Fibroblast of lung (primary cell): Measurements from ENCODE around the gene SIVA1. TPM values are rescaled to one million over a fixed set of nuclear protein-coding genes. Genes with fewer than 3 reads are reported as not detected.

Experiments used
- DNase-seq, 2 donors: peaks; one replicate each; pipeline versions ENCODE4 v3.0.0 to v3.0.0-alpha.2; 2010; ENCODE audit warnings: low read depth in 2 of 2
- H2AFZ ChIP-seq: 2 replicates; pipeline ENCODE4 v1.5.1; 2012; ENCODE audit warnings: low read length, control low read depth, inconsistent platforms
- H3K27ac ChIP-seq: 2 replicates; pipeline ENCODE4 v1.5.1; 2011; ENCODE audit warnings: low read length, control low read depth; ENCODE audit not compliant: insufficient read depth
- H3K27me3 ChIP-seq: 2 replicates; pipeline ENCODE4 v1.5.1; 2011; ENCODE audit warnings: mild to moderate bottlenecking, low read length; ENCODE audit not compliant: control insufficient read depth, insufficient read depth
- H3K36me3 ChIP-seq: 2 replicates; pipeline ENCODE4 v1.5.1; 2011; ENCODE audit warnings: low read length; ENCODE audit not compliant: control insufficient read depth, insufficient read depth
- H3K4me1 ChIP-seq: 2 replicates; pipeline ENCODE4 v1.5.1; 2011; ENCODE audit warnings: low read length; ENCODE audit not compliant: control insufficient read depth, insufficient read depth; ENCODE audit errors: extremely low read depth
- H3K4me2 ChIP-seq: 2 replicates; pipeline ENCODE4 v1.5.1; 2011; ENCODE audit warnings: low read length, control low read depth; ENCODE audit not compliant: insufficient read depth; ENCODE audit errors: extremely low read depth
- H3K4me3 ChIP-seq, 4 experiments: fragments of 200-600 bp in 1 of 4; sonication (generic) in 1 of 4; replicated peaks in 1 of 4; 2 replicates each; pipeline ENCODE4 v1.5.1; 2011 to 2016; ENCODE audit warnings: low read length in 4 of 4, low read depth in 3 of 4, mild to moderate bottlenecking in 3 of 4, control low read depth in 2 of 4, inconsistent platforms in 1 of 4, mixed read lengths in 1 of 4; ENCODE audit not compliant: insufficient read depth in 1 of 4; ENCODE audit errors: control extremely low read depth in 1 of 4
- H3K79me2 ChIP-seq: 2 replicates; pipeline ENCODE4 v1.5.1; 2012; ENCODE audit warnings: mild to moderate bottlenecking, low read length, inconsistent platforms; ENCODE audit not compliant: control insufficient read depth, insufficient read depth
- H3K9ac ChIP-seq: 2 replicates; pipeline ENCODE4 v1.5.1; 2011; ENCODE audit warnings: mild to moderate bottlenecking, low read length, control low read depth; ENCODE audit not compliant: insufficient read depth
- H3K9me3 ChIP-seq: 2 replicates; pipeline ENCODE4 v1.5.1; 2012; ENCODE audit warnings: low read depth, low read length; ENCODE audit not compliant: control insufficient read depth, insufficient read depth
- H4K20me1 ChIP-seq: 2 replicates; pipeline ENCODE4 v1.5.1; 2011; ENCODE audit warnings: low read length; ENCODE audit not compliant: control insufficient read depth, insufficient read depth; ENCODE audit errors: extremely low read depth
- EZH2 ChIP-seq: IDR thresholded peaks from 2 replicates; pipeline ENCODE4 v1.5.1; 2012; ENCODE audit warnings: low read length, control low read depth, mild to moderate bottlenecking; ENCODE audit errors: missing control alignments
- polyA plus RNA-seq, 2 donors: library from polyadenylated mRNA; depleted of rRNA in 1 of 2; stranded (reverse) in 1 of 2; unstranded in 1 of 2; fragments of >200 nt; gene quantifications; 2 replicates each; pipeline ENCODE4 v1.2.1, GENCODE V29; 2011 to 2012; ENCODE audit warnings: missing spikeins in 1 of 2
- total RNA-seq: library from RNA; depleted of rRNA; stranded (reverse); fragments of >200 nt; gene quantifications from 2 replicates; pipeline ENCODE4 v1.2.1, GENCODE V29; 2014
- TF ChIP-seq, protein P1 (sequence below), 2 donors: IDR thresholded peaks in 1 of 2; conservative IDR thresholded peaks in 1 of 2; 1 replicate in 1 of 2; 2 replicates in 1 of 2; pipeline ENCODE4 v1.5.1; 2011 to 2012; ENCODE audit warnings: low read length in 2 of 2, control low read depth in 1 of 2, inconsistent platforms in 1 of 2, low read depth in 1 of 2, mild to moderate bottlenecking in 1 of 2

The SIVA1 gene
- total and polyA plus RNA-seq, 2 donors (not counting 1 experiment from before 2014, with no cell fraction given) = 26.1 to 65.1 TPM

DNA sequence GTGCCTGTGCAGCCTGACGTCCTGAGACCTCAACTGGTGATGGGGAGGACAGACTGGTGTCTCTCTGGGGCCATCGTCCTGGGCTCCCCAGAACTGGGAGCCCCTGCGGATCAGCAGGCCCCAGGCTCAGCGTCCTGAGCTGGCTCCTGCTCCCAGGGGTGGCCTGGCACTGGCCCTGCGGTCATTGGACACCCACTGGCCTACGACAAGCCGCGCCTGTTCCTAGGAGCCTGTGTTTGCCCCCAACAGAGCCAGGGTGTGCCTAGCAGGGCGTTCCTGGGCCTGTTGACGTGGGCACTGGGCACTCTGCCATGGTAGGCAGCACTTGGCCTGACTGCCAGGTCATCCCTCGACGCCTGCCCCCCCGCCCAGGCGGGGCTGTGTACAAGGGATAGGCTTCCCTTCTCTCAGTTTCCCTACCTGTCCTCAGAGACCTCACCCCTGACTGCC is 20.6 kb upstream of the SIVA1 start:
- H3K9ac ChIP-seq = no peak overlapping the region
- H2AFZ ChIP-seq = no peak overlapping the region
- no peak for DNase-seq
- H3K27ac ChIP-seq = no peak overlapping the region
- no peaks in the 10 kb centered on the region for H3K36me3 ChIP-seq
- H3K27me3 ChIP-seq = peaks cover 2% of the 10 kb centered on the region
- H4K20me1 ChIP-seq = no peaks in the 10 kb centered on the region
- H3K9me3 ChIP-seq = no peaks in the 10 kb centered on the region
- no peak overlapping the region for H3K4me3 ChIP-seq
- H3K79me2 ChIP-seq = no peaks in the 10 kb centered on the region
- H3K4me1 ChIP-seq = peaks cover 5% of the 10 kb centered on the region
- H3K4me2 ChIP-seq = no peak overlapping the region
- TF ChIP-seq, protein P1, sequence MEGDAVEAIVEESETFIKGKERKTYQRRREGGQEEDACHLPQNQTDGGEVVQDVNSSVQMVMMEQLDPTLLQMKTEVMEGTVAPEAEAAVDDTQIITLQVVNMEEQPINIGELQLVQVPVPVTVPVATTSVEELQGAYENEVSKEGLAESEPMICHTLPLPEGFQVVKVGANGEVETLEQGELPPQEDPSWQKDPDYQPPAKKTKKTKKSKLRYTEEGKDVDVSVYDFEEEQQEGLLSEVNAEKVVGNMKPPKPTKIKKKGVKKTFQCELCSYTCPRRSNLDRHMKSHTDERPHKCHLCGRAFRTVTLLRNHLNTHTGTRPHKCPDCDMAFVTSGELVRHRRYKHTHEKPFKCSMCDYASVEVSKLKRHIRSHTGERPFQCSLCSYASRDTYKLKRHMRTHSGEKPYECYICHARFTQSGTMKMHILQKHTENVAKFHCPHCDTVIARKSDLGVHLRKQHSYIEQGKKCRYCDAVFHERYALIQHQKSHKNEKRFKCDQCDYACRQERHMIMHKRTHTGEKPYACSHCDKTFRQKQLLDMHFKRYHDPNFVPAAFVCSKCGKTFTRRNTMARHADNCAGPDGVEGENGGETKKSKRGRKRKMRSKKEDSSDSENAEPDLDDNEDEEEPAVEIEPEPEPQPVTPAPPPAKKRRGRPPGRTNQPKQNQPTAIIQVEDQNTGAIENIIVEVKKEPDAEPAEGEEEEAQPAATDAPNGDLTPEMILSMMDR (conservative IDR thresholded peaks at IDR 0.05 in 1 of 2, IDR thresholded peaks at IDR 0.05 in 1 of 2; ENCODE audit: low read depth in 1 of 2, low read length in 2 of 2) = no peak
- TF ChIP-seq EZH2 = no peak

DNA sequence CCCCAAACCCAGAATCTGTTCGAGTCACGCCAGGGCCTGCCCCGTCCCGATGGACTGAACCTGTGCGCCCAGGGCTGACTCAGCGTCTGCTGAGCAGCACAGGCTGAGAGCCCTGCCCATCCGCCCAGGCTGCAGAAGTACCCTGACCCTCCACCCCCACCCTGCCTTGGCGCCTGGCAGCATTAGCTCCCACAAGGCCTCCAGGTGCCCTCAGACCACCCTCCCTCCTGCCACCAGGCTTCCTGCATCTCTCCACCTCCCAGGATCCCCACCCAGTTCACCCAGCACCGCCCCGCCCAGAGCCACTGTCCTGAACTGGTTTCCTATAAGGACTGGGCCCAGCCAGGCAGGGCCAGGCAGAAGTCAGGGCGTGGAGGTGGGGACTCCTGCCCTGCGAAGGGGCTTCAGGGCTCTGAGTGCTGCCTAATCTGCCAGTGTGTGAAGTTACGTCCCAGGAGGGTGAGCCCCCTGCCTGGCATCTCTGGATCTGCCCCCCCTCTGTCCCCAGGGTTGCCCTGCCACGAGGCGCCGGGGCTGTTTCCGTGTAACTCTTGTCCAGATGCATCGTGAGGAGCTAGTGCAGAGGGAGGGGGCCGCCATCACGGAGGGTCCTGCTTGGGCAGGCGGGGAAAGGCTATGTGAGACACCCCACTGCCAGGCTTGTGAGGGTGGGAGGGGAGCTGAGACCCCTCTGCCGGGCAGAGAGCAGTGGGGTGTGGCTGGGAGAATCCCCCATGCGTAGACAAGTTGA is 19.8 kb upstream of the SIVA1 start:
- Histone ChIP-seq H2AFZ (no peak overlapping the region), H3K36me3 (no peaks in the 10 kb centered on the region), H3K4me1 (peaks cover 5% of the 10 kb centered on the region), H4K20me1 (no peaks in the 10 kb centered on the region), H3K4me2 (no peak overlapping the region), H3K9me3 (no peaks in the 10 kb centered on the region), H3K4me3 (no peak overlapping the region), H3K27me3 (no peaks in the 10 kb centered on the region), H3K27ac (no peak overlapping the region), H3K9ac (no peak overlapping the region), H3K79me2 (no peaks in the 10 kb centered on the region)
- no peak for TF ChIP-seq EZH2
- TF ChIP-seq, protein P1 (conservative IDR thresholded peaks at IDR 0.05 in 1 of 2, IDR thresholded peaks at IDR 0.05 in 1 of 2; ENCODE audit: low read depth in 1 of 2, low read length in 2 of 2) = no peak
- DNase-seq = no peak

DNA sequence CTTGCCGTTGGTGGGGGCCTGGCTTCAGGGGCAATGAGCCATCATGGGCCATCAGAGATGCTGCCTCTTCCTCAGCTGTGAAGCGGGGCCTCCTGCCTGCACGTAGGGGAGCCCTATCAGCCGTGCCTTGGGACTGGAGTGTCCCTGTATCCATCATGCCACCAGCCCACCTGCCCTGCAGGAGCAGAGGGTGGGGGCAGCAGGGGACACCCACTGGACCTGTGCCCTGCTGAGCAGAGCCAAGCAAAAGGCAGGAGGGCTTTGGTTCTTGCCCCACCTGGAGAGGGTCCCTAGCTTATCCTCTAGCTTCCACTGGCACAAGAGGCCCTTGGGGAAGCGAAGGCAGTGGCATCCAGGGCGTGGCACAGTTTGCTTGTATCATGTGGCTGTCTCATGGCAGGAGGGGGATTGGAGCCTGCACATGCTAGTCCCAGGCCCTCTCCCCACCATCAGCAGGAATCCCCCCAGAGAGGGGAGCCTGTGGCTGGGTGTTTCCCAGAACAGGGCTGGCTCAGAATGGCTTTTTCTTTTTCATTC is 18.8 kb upstream of the SIVA1 start:
- Histone ChIP-seq H3K4me3 (no peak overlapping the region), H2AFZ (no peak overlapping the region), H4K20me1 (no peaks in the 10 kb centered on the region), H3K9ac (no peak overlapping the region), H3K79me2 (no peaks in the 10 kb centered on the region), H3K4me2 (no peak overlapping the region), H3K27me3 (no peaks in the 10 kb centered on the region), H3K9me3 (no peaks in the 10 kb centered on the region), H3K4me1 (peaks cover 5% of the 10 kb centered on the region), H3K27ac (no peak overlapping the region), H3K36me3 (no peaks in the 10 kb centered on the region)
- no peak for DNase-seq
- TF ChIP-seq, protein P1 (conservative IDR thresholded peaks at IDR 0.05 in 1 of 2, IDR thresholded peaks at IDR 0.05 in 1 of 2; ENCODE audit: low read depth in 1 of 2, low read length in 2 of 2) = no peak
- TF ChIP-seq EZH2 = no peak
